Measurements from ENCODE around the gene TEKT2.

Gene TEKT2

GRCh38 chr1:36134505-36135329 lies 50.8 kb downstream of the TEKT2 start:
- DNase-seq, result no peak

- DNase-seq, result no peak
These were observed 51.4 kb downstream of the TEKT2 start for GRCh38 chr1:36135330-36135667.

GRCh38 chr1:36135796-36136195 lies 51.9 kb downstream of the TEKT2 start:
- DNase-seq, result no peak

GRCh38 chr1:36136535-36136934 lies 52.6 kb downstream of the TEKT2 start:
- DNase-seq, result no peak

- DNase-seq, result no peak
These were observed 53.3 kb downstream of the TEKT2 start for GRCh38 chr1:36137226-36137625.

GRCh38 chr1:36137776-36138175 lies 53.9 kb downstream of the TEKT2 start:
- DNase-seq, result no peak
